Testis (tissue), 2 donors: ENCODE data around the gene IL5RA.

Experiments
- POLR2A ChIP-seq: fragments of 450-650 bp; IDR thresholded peaks from one replicate; pipeline ENCODE4 v1.6.1; 2017; ENCODE audit warnings: antibody characterized with exemption, mild to moderate bottlenecking, moderate library complexity
- TF ChIP-seq, protein P1 (sequence below), 3 experiments: fragments of 450-650 bp in 2 of 3; fragments of 200-600 bp in 1 of 3; sonication (generic) in 1 of 3; IDR thresholded peaks; one replicate each; pipeline ENCODE4 v1.5.1; 2016 to 2019; ENCODE audit warnings: antibody characterized with exemption in 3 of 3, mild to moderate bottlenecking in 2 of 3, moderate library complexity in 1 of 3

DNA sequence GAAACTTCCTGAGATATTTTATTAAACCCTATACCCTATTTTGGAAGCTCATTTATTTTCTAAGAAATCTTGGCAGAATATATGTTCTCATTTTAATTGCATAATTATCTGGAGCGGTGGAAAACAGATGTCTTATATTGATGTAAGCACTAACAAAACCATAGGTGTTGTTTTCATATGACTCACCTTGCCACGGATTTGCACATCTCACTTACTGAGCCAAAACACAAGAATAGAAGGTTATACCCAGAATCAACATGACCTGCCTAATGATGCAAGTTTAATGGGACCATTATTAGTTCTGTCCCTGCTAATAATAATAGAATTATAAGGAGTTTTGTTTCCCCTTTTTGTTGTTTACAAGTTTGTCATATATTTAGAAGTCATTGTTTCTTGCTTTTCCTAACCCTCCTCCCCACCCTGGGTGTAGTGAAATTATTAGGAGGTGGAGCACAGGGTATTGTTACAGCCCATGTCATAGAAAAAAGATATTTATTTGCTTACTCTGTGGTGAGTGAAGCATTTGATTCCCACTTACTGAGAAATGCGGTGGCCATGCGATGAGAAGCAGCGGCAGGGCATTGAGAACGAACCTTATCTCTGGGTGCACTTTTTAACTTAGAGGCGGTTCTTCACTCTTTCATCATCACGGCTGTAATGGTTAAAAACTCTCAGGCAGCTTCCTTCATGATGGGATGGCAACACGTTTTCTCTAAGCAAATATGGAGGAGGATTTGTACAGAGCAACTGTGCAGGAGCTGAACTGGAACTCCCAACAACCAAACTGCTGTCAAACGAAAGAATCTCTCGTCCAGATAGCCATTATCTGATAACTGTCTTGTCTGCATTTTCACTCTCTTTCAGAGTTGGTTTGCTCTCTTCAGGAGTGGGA, 521 bp downstream of the IL5RA start:
- TF ChIP-seq, protein P1, sequence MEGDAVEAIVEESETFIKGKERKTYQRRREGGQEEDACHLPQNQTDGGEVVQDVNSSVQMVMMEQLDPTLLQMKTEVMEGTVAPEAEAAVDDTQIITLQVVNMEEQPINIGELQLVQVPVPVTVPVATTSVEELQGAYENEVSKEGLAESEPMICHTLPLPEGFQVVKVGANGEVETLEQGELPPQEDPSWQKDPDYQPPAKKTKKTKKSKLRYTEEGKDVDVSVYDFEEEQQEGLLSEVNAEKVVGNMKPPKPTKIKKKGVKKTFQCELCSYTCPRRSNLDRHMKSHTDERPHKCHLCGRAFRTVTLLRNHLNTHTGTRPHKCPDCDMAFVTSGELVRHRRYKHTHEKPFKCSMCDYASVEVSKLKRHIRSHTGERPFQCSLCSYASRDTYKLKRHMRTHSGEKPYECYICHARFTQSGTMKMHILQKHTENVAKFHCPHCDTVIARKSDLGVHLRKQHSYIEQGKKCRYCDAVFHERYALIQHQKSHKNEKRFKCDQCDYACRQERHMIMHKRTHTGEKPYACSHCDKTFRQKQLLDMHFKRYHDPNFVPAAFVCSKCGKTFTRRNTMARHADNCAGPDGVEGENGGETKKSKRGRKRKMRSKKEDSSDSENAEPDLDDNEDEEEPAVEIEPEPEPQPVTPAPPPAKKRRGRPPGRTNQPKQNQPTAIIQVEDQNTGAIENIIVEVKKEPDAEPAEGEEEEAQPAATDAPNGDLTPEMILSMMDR (IDR thresholded peaks at IDR 0.05), result no peak
- TF ChIP-seq POLR2A, result no peak
